Activated naive CD4-positive, alpha-beta T cell treated with anti-CD3 and anti-CD28 coated beads, Interleukin-2, amount 50 U/mL, for 24 hours (primary cell): Measurements from ENCODE around the gene ATP8B3.
"Not testable (repeated sequence)": the region's sequence is repeated elsewhere in the genome, so short reads cannot be mapped to it uniquely, and the experiment has no call there.

ENCODE experiments used
- H3K27ac Mint-ChIP-seq: one replicate; pipeline ENCODE4 v1.8.0; 2021; ENCODE audit warnings: mild to moderate bottlenecking, mixed read lengths
- H3K27me3 Mint-ChIP-seq: one replicate; pipeline ENCODE4 v1.8.0; 2021; ENCODE audit warnings: mixed read lengths
- H3K36me3 Mint-ChIP-seq: one replicate; pipeline ENCODE4 v1.8.0; 2021; ENCODE audit warnings: mixed read lengths
- H3K4me1 Mint-ChIP-seq: one replicate; pipeline ENCODE4 v1.8.0; 2021; ENCODE audit warnings: mixed read lengths
- H3K4me3 Mint-ChIP-seq: one replicate; pipeline ENCODE4 v1.8.0; 2021; ENCODE audit warnings: mild to moderate bottlenecking, mixed read lengths
- H3K9me3 Mint-ChIP-seq: one replicate; pipeline ENCODE4 v1.8.0; 2021; ENCODE audit warnings: mixed read lengths

Gene ATP8B3

DNA sequence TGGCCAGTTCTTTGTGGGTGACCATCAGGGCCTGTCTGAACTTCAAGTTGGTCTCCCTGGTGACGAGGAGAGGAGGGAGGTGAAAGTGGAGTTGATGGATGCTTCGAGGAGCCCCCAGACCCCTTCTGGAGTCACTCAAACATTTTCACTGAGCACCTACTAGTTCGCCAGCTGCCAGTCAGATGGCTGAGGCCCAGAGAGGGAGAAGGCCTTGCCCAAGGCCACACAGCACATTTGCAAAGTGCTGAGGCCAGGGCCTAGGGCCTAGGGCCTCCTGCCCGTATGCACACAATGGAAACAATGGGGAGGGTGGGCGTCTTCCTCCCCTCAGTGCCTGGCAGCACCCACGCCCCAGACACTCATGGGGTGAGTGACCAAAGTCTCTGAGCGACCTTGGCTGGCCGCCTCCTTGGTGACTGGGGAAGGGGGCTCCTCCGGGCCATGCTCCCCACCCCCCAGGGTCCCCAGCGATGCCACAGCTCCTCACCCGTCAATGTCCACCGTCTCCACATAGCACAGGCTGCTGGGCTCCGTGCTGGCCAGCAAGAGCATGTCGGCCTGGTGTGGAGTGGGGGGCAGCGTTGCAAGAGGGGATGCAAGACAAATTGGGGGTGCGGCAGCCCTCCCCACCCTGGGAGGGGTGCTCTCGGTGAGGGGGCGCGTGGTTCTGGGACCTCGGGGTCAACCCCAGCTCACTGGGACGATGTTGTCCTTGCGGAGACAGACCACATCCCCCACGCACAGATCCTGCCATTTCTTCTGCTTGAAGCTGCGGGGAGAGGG lies 6.5 kb downstream of the ATP8B3 start:
- no peak overlapping the region for H3K27ac Mint-ChIP-seq
- no peaks in the 10 kb centered on the region for H3K4me1 Mint-ChIP-seq
- no peak overlapping the region for H3K4me3 Mint-ChIP-seq
- H3K9me3 Mint-ChIP-seq = no peaks in the 10 kb centered on the region
- no peaks in the 10 kb centered on the region for H3K27me3 Mint-ChIP-seq
- H3K36me3 Mint-ChIP-seq = no peaks in the 10 kb centered on the region

DNA sequence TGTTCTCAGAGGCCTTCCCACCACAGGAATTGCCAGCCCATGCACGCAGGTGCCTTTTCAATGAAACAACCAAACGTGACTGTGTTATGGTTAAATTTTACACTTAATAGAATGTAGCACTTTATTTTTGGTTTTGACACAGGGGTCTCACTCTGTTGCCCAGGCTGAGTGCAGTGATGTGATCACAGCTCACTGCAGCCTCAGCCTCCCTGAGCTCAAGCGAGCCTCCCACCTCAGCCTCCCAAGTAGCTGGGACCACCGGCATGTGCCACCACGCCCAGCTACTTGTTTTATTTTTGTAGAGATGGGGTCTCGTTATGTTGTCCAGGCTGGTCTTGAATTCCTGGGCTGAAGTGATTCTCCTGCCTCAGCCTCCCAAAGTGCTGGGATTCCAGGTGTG lies 7.2 kb downstream of the ATP8B3 start:
- Mint-ChIP-seq H3K27me3 (no peaks in the 10 kb centered on the region), H3K4me3 (no peak overlapping the region), H3K27ac (no peak overlapping the region), H3K9me3 (no peaks in the 10 kb centered on the region), H3K4me1 (no peaks in the 10 kb centered on the region), H3K36me3 (peaks cover 3% of the 10 kb centered on the region)

DNA sequence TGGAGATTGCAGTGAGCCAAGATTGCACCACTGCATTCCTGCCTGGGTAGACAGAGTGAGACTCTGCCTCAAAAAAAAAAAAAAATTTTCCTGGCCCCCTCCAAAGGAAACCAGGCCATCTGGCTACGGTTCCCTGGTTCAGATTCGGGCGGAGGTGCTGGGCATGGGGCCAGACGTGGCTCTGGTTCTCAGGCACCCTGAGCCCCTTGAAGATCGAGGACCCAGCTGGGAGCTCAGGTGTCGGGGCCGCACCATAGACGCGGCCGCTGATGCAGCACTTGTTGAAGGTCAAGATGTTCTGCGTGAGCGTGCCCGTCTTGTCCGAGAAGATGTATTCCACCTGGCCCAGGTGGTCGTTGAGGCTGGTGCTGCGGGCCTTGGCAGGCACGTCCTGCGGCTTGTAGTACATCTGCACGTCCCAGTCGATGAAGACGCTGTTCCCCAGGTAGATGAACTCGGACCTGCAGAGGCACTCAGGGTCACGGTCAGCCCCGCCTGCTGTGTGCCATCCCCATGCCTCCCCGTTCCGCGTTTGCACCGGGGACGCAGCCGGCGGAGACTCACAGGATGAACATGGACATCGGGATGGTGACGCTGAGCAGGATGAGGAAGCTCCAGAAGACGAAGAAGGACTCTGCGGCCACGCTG lies 12.3 kb downstream of the ATP8B3 start:
- no peaks in the 10 kb centered on the region for H3K27me3 Mint-ChIP-seq
- no peaks in the 10 kb centered on the region for H3K4me1 Mint-ChIP-seq
- no peaks in the 10 kb centered on the region for H3K9me3 Mint-ChIP-seq
- no peak overlapping the region for H3K4me3 Mint-ChIP-seq
- H3K36me3 Mint-ChIP-seq = peaks cover 4% of the 10 kb centered on the region
- no peak overlapping the region for H3K27ac Mint-ChIP-seq

DNA sequence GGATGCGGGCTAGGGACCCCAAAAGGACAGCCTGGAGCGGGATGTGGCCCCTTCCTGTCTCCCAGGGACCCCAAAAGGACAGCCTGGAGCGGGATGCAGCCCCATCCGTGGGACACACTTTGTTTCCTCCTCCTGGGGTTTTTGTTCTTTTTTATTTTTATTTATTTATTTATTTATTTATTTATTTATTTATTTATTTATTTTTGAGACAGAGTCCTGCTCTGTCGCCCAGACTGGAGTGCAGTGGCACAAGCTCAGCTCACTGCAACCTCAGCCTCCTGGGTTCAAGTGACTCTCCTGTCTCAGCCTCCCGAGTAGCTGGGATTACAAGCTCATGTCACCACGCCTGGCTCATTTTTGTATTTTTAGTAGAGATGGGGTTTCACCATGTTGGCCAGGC lies 14.8 kb downstream of the ATP8B3 start:
- not testable (repeated sequence) for H3K4me3 Mint-ChIP-seq, H3K4me1 Mint-ChIP-seq, H3K27ac Mint-ChIP-seq, H3K27me3 Mint-ChIP-seq, H3K9me3 Mint-ChIP-seq, H3K36me3 Mint-ChIP-seq

DNA sequence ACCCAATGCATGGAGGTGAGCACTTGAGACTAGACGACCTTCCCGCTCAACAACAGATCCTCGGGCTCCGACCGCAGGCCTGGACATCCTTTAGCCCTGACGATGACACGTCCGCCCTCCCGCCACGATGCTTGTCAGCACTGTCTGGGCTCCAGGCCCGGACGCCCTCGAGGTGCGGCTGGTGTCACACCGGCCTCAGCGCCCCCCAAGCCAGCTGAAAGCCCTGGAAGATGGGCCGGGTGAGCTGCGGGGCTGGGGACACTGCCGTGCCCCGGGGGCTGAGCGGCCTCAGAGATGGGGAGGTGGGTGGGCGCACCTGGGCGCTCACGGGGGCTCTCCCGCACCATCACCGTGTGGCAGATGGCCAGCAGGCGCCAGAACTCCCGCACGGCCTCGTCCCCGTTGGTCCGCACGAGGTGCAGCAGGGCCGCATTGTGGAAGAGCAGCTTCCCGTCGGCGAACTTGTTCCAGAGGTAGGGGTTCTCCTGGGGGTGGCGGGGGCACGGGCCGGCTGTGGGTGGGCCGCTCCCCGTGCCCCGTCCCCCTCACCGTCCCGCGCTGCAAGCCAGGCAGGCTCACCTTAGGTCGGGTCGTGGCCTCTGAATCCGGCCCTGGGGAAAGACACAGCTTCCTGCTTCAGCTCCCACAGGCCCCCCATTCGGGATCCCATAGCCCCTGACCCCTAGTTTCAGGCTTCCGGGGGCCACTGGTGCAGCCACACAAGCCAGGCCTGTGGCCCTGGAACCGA lies 15.5 kb downstream of the ATP8B3 start:
- H3K4me1 Mint-ChIP-seq = no peaks in the 10 kb centered on the region
- H3K9me3 Mint-ChIP-seq = no peaks in the 10 kb centered on the region
- peaks cover 4% of the 10 kb centered on the region for H3K36me3 Mint-ChIP-seq
- H3K27me3 Mint-ChIP-seq = peaks cover 2% of the 10 kb centered on the region
- no peak overlapping the region for H3K4me3 Mint-ChIP-seq
- no peak overlapping the region for H3K27ac Mint-ChIP-seq

DNA sequence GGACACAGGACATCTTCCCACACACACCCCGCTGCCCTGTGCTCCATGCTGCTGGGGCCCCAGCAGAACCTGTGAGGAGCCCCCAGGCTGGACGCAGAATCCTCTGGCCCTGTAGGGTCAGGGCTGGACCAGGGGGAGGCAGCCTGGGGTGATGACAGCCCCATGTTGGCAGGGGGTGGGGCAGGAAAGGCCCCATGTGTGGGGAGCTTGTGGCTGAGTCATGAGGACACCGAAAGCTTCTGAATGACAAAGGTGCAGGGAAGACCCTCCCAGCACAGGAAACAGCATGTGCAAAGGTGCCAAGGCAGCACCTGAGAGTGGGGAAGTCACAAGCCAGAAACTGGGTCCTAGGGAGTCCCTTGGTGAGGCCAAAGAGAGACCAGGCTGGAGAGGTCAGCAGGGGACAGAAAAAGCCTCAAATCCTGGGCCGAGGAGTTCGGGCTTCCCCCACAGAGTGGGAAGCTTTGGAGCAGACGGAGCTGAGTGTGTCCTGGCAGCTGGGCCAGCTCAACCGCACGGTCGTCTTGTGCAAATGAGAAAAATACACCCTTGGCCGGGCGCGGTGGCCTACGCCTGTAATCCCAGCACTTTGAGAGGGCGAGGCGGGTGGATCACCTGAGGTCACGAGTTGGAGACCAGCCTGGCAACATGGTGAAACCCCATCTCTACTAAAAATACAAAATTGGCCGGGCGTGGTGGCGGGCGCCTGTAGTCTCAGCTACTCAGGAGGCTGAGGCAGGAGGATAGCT lies 17.5 kb downstream of the ATP8B3 start:
- Mint-ChIP-seq H3K4me1 (no peaks in the 10 kb centered on the region), H3K36me3 (no peaks in the 10 kb centered on the region), H3K27ac (no peak overlapping the region), H3K27me3 (peaks cover 6% of the 10 kb centered on the region), H3K4me3 (no peak overlapping the region), H3K9me3 (no peaks in the 10 kb centered on the region)

DNA sequence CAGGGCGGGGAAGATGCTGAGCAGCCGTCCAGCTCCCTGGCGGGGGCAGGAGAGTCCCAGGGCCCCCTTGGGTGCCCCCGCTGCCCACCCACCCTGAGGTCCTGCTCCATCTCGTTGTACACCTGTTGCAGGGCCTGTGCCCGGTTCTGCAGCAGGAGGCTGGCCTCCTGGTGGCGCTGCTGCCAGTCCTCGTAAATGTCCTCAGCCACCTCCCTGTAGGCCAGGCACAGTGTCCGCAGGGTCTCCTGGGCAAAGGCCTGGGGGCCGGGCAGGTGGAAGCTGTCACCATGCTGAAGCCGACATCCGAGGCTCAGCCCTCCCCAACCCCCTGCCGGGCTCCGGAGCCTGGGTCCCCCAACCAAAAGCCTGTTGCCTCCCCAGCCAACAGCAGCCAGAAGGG lies 20.2 kb downstream of the ATP8B3 start:
- Mint-ChIP-seq H3K27ac (no peak overlapping the region), H3K27me3 (peaks cover 6% of the 10 kb centered on the region), H3K9me3 (no peaks in the 10 kb centered on the region), H3K4me1 (no peaks in the 10 kb centered on the region), H3K36me3 (no peaks in the 10 kb centered on the region), H3K4me3 (no peak overlapping the region)

DNA sequence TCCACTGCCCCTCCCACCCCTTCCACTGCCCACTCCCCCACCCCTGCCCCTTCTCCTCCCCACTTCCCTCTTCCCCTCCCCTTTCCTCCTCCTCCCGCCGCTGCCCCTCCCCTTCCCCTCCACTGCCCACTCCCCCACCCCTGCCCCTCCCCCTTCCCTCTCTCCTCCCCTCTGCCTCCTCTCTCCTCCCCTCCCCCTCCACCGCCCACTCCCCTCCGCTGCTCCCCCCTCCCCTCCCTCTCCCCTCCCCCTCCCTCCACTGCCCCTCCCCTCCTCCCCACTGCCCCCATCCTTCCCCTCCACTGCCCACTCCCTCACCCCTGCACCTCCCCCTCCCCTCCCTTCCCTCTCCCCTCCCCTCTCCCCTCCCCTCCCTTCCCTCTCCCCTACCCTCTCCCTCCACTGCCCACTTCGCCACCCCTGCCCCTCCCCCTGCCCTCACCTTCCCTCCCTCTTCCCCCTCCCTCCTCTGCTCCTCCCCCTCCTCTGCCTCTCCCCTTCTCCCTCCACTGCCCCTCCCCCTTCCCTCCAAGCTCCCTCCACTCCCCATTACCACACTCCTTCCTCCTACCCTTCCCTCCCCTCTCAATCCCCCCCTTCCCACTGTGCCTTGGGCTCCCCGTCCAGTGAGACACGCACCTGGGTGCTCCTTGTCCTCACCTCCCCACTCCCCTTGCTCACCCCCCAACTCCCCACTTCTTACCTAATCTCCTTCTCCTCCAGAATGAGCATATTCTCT lies 21.9 kb downstream of the ATP8B3 start:
- Mint-ChIP-seq H3K27me3 (peaks cover 8% of the 10 kb centered on the region), H3K9me3 (no peaks in the 10 kb centered on the region), H3K27ac (no peak overlapping the region), H3K4me3 (no peak overlapping the region), H3K4me1 (no peaks in the 10 kb centered on the region), H3K36me3 (no peaks in the 10 kb centered on the region)

DNA sequence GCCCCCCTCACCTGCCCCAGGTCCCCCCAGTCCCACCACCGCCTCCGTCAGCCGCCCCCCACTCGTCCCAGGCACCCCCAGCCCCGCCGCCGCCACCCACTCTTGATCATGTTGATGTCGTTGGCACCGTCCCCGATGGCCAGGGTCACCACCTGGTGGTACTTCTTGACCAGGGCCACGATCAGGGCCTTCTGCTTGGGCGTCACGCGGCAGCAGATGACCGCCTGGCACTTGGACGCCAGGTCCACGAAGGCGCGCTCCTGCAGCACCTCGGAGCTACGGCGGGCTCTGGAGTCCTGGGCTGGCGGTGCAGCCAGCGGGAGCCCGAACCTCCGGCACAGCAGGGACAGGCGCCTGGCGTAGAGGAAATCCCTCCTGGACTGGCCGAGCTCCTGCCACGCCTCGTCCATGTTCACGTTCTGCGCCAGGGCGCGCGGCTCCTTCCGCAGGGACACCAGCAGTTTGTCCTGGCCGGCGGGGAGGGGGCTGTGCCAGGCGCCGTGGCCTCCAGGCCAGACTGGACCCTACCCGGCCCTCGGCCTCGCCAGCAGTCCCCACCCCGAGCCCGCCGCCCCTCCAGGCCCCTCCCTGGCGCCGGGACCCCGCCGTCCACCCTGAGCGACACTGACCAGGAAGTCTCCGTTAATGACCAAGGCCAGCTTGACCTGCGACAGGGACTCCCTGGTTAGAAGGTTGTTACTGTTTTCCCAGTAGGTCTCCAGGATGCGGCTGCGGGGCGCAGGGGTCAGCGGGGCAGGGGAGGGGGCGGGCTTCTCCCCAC lies 22.6 kb downstream of the ATP8B3 start:
- H3K4me3 Mint-ChIP-seq = no peak overlapping the region
- H3K4me1 Mint-ChIP-seq = no peaks in the 10 kb centered on the region
- no peaks in the 10 kb centered on the region for H3K36me3 Mint-ChIP-seq
- H3K27ac Mint-ChIP-seq = no peak overlapping the region
- H3K9me3 Mint-ChIP-seq = no peaks in the 10 kb centered on the region
- peaks cover 8% of the 10 kb centered on the region for H3K27me3 Mint-ChIP-seq

DNA sequence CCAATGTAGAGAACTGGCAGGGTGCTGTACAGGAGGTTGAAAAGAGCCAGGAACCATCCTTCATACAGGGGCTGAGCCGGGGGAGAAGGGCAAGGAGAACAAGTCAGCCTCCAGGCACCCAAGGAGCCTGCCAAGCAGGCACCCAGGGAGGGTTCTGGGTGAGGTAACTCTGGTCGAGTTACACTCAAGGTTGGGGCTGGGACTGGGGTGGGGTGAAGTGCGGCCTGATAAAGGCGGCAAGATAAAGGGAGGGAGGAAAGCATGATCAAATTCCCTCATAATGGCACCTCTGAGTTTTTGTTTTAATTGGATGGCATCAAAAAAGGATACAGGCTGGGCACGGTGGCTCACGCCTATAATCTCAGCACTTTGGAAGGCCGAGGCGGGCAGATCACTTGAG lies 25.0 kb downstream of the ATP8B3 start:
- Mint-ChIP-seq H3K4me3 (no peak overlapping the region), H3K27me3 (peaks cover 15% of the 10 kb centered on the region), H3K27ac (no peak overlapping the region), H3K36me3 (no peaks in the 10 kb centered on the region), H3K9me3 (no peaks in the 10 kb centered on the region), H3K4me1 (no peaks in the 10 kb centered on the region)

DNA sequence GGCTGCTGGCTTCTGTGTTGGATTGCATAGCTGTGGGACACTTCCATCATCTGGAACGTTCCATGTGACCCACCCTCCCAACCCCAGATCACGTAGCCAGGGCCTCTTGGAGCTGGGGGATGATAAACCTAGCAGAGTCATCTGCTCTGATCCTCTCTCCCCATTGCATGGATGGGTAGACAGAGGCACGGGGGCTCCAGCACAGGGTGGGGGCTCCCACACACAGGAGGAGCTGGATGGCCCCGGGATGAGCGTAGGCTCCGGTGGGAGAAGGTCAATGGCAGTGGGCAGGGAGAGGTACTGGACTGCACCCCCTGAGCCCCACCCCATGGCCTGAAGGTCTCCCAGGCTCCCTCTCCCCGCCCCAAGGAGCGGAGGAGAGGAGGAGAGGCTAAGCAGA lies 25.4 kb downstream of the ATP8B3 start:
- H3K27me3 Mint-ChIP-seq = peaks cover 16% of the 10 kb centered on the region
- H3K36me3 Mint-ChIP-seq = no peaks in the 10 kb centered on the region
- H3K9me3 Mint-ChIP-seq = no peaks in the 10 kb centered on the region
- H3K4me3 Mint-ChIP-seq = no peak overlapping the region
- no peaks in the 10 kb centered on the region for H3K4me1 Mint-ChIP-seq
- H3K27ac Mint-ChIP-seq = no peak overlapping the region

DNA sequence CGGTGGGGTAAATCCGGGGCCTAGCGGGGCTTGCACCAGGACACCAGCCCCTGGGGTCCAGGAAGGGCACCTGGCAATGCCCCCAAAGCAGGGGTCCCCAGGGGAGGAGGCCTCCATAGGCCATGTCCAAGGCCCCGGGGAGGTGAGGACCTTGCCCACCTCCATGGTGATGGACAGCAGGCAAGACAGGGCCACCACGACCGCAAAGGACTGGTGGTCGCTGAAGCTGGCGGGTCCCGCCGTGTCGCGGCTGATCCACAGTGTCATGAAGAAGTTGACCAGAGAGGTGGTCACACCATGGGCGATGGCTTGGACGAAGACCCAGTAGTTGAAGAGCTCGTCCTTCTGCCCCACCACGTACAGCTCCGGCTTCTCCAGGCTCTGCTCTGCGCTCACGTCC lies 26.8 kb downstream of the ATP8B3 start:
- Mint-ChIP-seq H3K4me3 (no peak overlapping the region), H3K36me3 (no peaks in the 10 kb centered on the region), H3K27ac (no peak overlapping the region), H3K27me3 (peaks cover 19% of the 10 kb centered on the region), H3K9me3 (no peaks in the 10 kb centered on the region), H3K4me1 (no peaks in the 10 kb centered on the region)

DNA sequence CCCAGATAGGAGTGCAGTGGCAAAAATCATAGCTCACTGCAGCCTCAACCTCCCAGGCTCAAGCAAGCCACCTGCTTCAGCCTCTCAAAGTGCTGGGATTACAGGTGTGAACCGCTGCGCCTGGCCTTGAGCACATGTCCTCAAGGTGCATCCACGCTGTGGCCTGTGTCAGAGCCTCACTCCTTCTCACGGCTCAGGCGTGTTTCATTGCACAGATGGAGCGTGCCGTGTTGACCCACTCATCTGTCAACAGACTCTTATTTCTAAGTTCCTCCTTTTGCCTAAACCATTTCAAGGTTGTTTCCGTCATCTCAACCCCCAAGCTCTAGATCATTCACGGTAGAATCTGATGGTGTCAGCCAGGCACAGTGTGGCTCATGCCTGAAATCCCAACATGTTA lies 28.2 kb downstream of the ATP8B3 start:
- peaks cover 30% of the 10 kb centered on the region for H3K27me3 Mint-ChIP-seq

DNA sequence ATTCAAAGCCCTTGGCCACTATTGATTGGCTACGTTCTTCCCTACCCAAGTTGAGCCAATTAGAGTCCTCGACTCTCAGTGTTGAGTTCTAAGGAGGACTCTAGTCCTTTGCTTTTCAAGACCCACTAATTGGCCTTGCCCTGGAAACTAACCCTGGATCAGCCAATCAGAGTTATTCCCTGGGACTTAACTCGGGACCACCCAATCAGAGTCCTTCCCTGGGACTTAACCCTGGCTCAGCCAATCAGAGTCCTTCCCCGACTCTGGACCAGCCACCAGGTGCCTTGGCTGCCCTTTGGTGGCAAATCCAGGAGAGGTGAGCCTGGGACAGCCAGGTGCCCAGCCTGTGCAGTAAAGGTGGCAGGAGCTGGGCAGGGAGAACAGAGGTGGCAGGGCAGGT lies 28.7 kb downstream of the ATP8B3 start:
- Mint-ChIP-seq H3K9me3 (no peaks in the 10 kb centered on the region), H3K27ac (no peak overlapping the region), H3K4me3 (no peak overlapping the region), H3K4me1 (peaks cover 5% of the 10 kb centered on the region), H3K27me3 (peaks cover 31% of the 10 kb centered on the region), H3K36me3 (peaks cover 4% of the 10 kb centered on the region)

More for the DNA sequence above, 28.2 kb downstream of the ATP8B3 start:
- H3K4me1 Mint-ChIP-seq = peaks cover 5% of the 10 kb centered on the region
- no peak overlapping the region for H3K4me3 Mint-ChIP-seq
- peaks cover 4% of the 10 kb centered on the region for H3K36me3 Mint-ChIP-seq
- H3K9me3 Mint-ChIP-seq = no peaks in the 10 kb centered on the region
- no peak overlapping the region for H3K27ac Mint-ChIP-seq
